Measurements from ENCODE around the gene PACRG. TPM values are rescaled to one million over a fixed set of nuclear protein-coding genes. Genes with fewer than 3 reads are reported as not detected.

Gene PACRG
- total RNA-seq, 2 donors from 2014 or later, result 2.8 to 21.3 TPM

- no peaks in the 10 kb centered on the region for H3K27me3 ChIP-seq
- DNase-seq (ENCODE audit: low spot score), result no peak
- TF ChIP-seq CTCF (IDR thresholded peaks at IDR 0.05), result peak in 1 of 2 donors; percentile 73
- H3K4me3 ChIP-seq, result peak overlapping the region in 1 of 2 donors; percentile 31
- peaks cover 0 to 4% of the 10 kb centered on the region in 2 donors for H3K4me1 ChIP-seq
- H3K27ac ChIP-seq, result peak overlapping the region; percentile 36 to 46
- H3K36me3 ChIP-seq, result no peaks in the 10 kb centered on the region
- H3K9me3 ChIP-seq, result no peaks in the 10 kb centered on the region
These were observed 129.1 kb downstream of the PACRG start for GRCh38 chr6:162856885-162857284.

GRCh38 chr6:162857326-162857725 is 129.6 kb downstream of the PACRG start:
- Histone ChIP-seq H3K36me3 (no peaks in the 10 kb centered on the region), H3K4me3 (peak overlapping the region in 1 of 2 donors; percentile 31), H3K9me3 (no peaks in the 10 kb centered on the region), H3K27ac (peak overlapping the region; percentile 36 to 46), H3K27me3 (no peaks in the 10 kb centered on the region), H3K4me1 (peaks cover 0 to 4% of the 10 kb centered on the region in 2 donors)
- no peak for DNase-seq (ENCODE audit: low spot score)
- no peak for TF ChIP-seq CTCF (IDR thresholded peaks at IDR 0.05)

GRCh38 chr6:162862462-162862861 is 134.7 kb downstream of the PACRG start:
- Histone ChIP-seq H3K9me3 (no peaks in the 10 kb centered on the region), H3K36me3 (no peaks in the 10 kb centered on the region)

GRCh38 chr6:162862941-162863340 is 135.2 kb downstream of the PACRG start:
- H3K27me3 ChIP-seq, result no peaks in the 10 kb centered on the region
- H3K36me3 ChIP-seq, result no peaks in the 10 kb centered on the region
- H3K27ac ChIP-seq, result no peak overlapping the region
- H3K4me3 ChIP-seq, result no peak overlapping the region
- no peak for DNase-seq (ENCODE audit: low spot score)
- TF ChIP-seq CTCF (IDR thresholded peaks at IDR 0.05), result no peak
- no peaks in the 10 kb centered on the region for H3K4me1 ChIP-seq
- no peaks in the 10 kb centered on the region for H3K9me3 ChIP-seq

More at GRCh38 chr6:162862462-162862861, 134.7 kb downstream of the PACRG start:
- Histone ChIP-seq H3K27ac (no peak overlapping the region), H3K4me1 (no peaks in the 10 kb centered on the region), H3K4me3 (no peak overlapping the region), H3K27me3 (no peaks in the 10 kb centered on the region)
- DNase-seq (ENCODE audit: low spot score), result no peak
- TF ChIP-seq CTCF (IDR thresholded peaks at IDR 0.05), result no peak

- no peaks in the 10 kb centered on the region for H3K4me1 ChIP-seq
- H3K27me3 ChIP-seq, result no peaks in the 10 kb centered on the region
- H3K36me3 ChIP-seq, result no peaks in the 10 kb centered on the region
- no peak for DNase-seq (ENCODE audit: low spot score)
- H3K27ac ChIP-seq, result no peak overlapping the region
- no peak for TF ChIP-seq CTCF (IDR thresholded peaks at IDR 0.05)
- H3K4me3 ChIP-seq, result no peak overlapping the region
- no peaks in the 10 kb centered on the region for H3K9me3 ChIP-seq
These were observed 136.0 kb downstream of the PACRG start for GRCh38 chr6:162863821-162864220.

- TF ChIP-seq CTCF (IDR thresholded peaks at IDR 0.05), result no peak
- DNase-seq (ENCODE audit: low spot score), result no peak
- no peak overlapping the region for H3K27ac ChIP-seq
These were observed 137.1 kb downstream of the PACRG start for GRCh38 chr6:162864911-162865310.

More at GRCh38 chr6:162864911-162865310, 137.1 kb downstream of the PACRG start:
- Histone ChIP-seq H3K27me3 (no peaks in the 10 kb centered on the region), H3K4me1 (no peaks in the 10 kb centered on the region), H3K4me3 (no peak overlapping the region), H3K36me3 (no peaks in the 10 kb centered on the region), H3K9me3 (no peaks in the 10 kb centered on the region)

Measured in right atrium auricular region (tissue), 2 donors.